Aorta (tissue), 5 donors: Measurements from ENCODE around the gene TMED10. TPM values are rescaled to one million over a fixed set of nuclear protein-coding genes. Genes with fewer than 3 reads are reported as not detected.
"Not testable (repeated sequence)": the region's sequence is repeated elsewhere in the genome, so short reads cannot be mapped to it uniquely, and the experiment has no call there.

ENCODE experiments used
- ATAC-seq: fragments of 200-7000 bp; cut with Tn5 transposase; one replicate; pipeline ENCODE4 v1.9.1; 2022; ENCODE audit warnings: moderate library complexity; ENCODE audit not compliant: low FRiP score
- DNase-seq, 2 donors: peaks; one replicate each; pipeline ENCODE4 v3.0.0-alpha.2; 2020
- H3K27ac ChIP-seq, 2 donors: one replicate each; pipeline ENCODE4 v1.5.1; 2013; ENCODE audit warnings: low read length in 2 of 2, mild to moderate bottlenecking in 2 of 2, moderate library complexity in 2 of 2, control low read depth in 1 of 2, inconsistent platforms in 1 of 2, low read depth in 1 of 2
- H3K27me3 ChIP-seq, 2 donors: one replicate each; pipeline ENCODE4 v1.6.1; 2013; ENCODE audit warnings: control low read depth in 1 of 2, low read length in 1 of 2, mild to moderate bottlenecking in 1 of 2, moderate library complexity in 1 of 2; ENCODE audit not compliant: insufficient read depth in 2 of 2, control insufficient read depth in 1 of 2
- H3K36me3 ChIP-seq, 2 donors: one replicate each; pipeline ENCODE4 v1.6.1; 2013; ENCODE audit warnings: control low read depth in 1 of 2, low read length in 1 of 2, mild to moderate bottlenecking in 1 of 2; ENCODE audit not compliant: insufficient read depth in 2 of 2, control insufficient read depth in 1 of 2
- H3K4me1 ChIP-seq, 2 donors: one replicate each; pipeline ENCODE4 v1.6.1; 2013; ENCODE audit warnings: low read length in 2 of 2, control low read depth in 1 of 2, mild to moderate bottlenecking in 1 of 2, moderate library complexity in 1 of 2; ENCODE audit not compliant: insufficient read depth in 2 of 2, control insufficient read depth in 1 of 2
- H3K4me3 ChIP-seq, 2 donors: one replicate each; pipeline ENCODE4 v1.5.1; 2013; ENCODE audit warnings: low read length in 2 of 2, control low read depth in 1 of 2, mild to moderate bottlenecking in 1 of 2
- H3K9me3 ChIP-seq: one replicate; pipeline ENCODE4 v1.6.1; 2013; ENCODE audit warnings: mild to moderate bottlenecking, low read length; ENCODE audit not compliant: control insufficient read depth
- WGBS, 2 donors: extraction: QIAGEN DNeasy Blood & Tissue Kit; methylation state at CpG; one replicate each; pipeline ENCODE4 v1.1.7; 2013; 5-methylcytosine and 5-hydroxymethylcytosine counted together
- intact Hi-C, 2 donors: fragments of 100-400 bp; cut with DNase I; formaldehyde crosslinking; loops; one replicate each; pipeline versions ENCODE4 v1.14.2 to v1.15.0; 2022
- polyA plus RNA-seq, 2 donors: library from polyadenylated mRNA; stranded (reverse); fragments of 200-250 nt; gene quantifications; one replicate each; pipeline ENCODE4 v1.2.3, GENCODE V29; 2013
- total RNA-seq, 2 donors: library from RNA; stranded (reverse); fragmentation: NEBNext Ultra II Directional; extraction: Animal tissue kit (Norgen Biotek cat#: 25700); gene quantifications; one replicate each; pipeline ENCODE4 v1.2.1, GENCODE V29; 2021
- donor health status: healthy with polysubstance abuse.
- donor health status: Bipolar disorder and iron deficiency.
- donor health status: DM: no; HTN: no; CAD: no.
- donor health status: DM: no; HTN: no; CAD: no.
- donor health status: DM: yes; HTN: yes; CAD: no.

The TMED10 gene
- total and polyA plus RNA-seq, 4 donors: 114 to 277 (median 194) TPM

DNA sequence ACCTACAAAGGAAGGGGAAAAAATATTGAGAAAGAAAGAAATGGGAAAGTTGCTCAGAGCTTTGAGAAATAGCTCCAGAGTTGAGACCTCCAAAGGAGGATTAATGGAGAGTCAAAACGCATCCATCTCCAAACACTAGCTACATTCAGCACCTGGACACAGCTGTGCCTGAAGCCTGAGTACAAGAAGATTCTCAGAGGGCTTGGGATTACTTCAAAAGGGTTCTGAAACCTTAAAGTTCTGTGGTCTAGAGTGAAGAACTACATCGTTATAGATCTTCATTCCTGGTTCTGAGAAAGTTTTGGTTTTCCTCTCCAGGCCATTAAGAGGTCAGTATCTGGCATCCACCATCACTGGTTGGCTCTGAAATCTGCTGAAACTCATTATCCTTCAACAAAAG, 10.5 kb upstream of the TMED10 start:
- no peaks in the 10 kb centered on the region for H3K4me1 ChIP-seq
- ATAC-seq: no peak
- no peak overlapping the region for H3K27ac ChIP-seq

DNA sequence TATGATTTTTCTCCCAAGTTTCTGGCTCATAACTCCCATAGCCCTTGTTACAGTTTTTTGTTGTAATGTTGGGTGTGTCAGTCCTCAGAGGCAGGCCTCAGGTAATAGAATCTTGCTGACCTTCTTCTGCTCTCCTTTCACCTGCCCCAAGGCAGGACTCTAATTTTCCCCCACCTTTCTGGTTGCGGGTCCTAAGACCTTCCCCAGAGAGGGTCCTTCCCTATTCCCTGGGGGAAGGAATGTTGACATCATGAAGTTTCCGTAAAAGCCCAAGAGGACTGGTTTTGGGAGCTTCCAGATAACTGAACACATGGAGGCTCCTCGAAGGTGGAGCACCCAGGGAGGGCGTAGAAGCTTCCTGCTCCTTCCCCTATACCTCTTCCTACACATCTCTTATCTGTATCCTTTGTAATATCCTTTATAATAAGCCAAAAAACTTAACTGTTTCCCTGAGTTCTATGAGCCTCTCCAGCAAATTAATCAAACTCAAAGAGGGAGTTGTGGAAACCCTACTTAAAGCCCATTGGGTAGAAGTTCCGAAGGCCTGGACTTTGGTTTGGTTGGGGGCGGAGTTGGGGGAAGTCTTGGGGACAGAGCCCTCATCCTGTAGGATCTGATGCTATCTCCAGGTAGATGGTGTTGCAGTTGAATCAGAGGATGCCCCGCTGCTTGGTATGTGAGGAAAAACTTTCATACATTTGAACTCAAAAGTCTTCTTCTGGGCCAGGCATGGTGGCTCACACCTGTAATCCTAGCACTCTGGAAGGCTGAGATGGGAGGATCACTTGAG, 9.0 kb upstream of the TMED10 start:
- Histone ChIP-seq H3K4me1 (no peaks in the 10 kb centered on the region), H3K27ac (peak overlapping the region; percentile 23 to 66), H3K36me3 (no peaks in the 10 kb centered on the region), H3K4me3 (no peak overlapping the region), H3K9me3 (no peaks in the 10 kb centered on the region), H3K27me3 (no peaks in the 10 kb centered on the region)
- 92 to 93% methylated on average over 7 of the region's 7 CpGs for WGBS, 2 donors
- intact Hi-C loops: loop anchor here in 1 of 2 donors (5.0 kb wide), 1 partner anchor 52 kb away; no protein-coding TSS in a partner anchor
- DNase-seq (no peak), ATAC-seq (no peak)

More for the DNA sequence above, 10.5 kb upstream of the TMED10 start:
- H3K9me3 ChIP-seq: no peaks in the 10 kb centered on the region
- H3K4me3 ChIP-seq: no peak overlapping the region
- intact Hi-C loops: loop anchor here in 1 of 2 donors (5.0 kb wide), 1 partner anchor 50 kb away; no protein-coding TSS in a partner anchor
- no peaks in the 10 kb centered on the region for H3K36me3 ChIP-seq
- DNase-seq: no peak
- H3K27me3 ChIP-seq: no peaks in the 10 kb centered on the region
- 89 to 91% methylated on average over 2 of the region's 2 CpGs for WGBS, 2 donors

DNA sequence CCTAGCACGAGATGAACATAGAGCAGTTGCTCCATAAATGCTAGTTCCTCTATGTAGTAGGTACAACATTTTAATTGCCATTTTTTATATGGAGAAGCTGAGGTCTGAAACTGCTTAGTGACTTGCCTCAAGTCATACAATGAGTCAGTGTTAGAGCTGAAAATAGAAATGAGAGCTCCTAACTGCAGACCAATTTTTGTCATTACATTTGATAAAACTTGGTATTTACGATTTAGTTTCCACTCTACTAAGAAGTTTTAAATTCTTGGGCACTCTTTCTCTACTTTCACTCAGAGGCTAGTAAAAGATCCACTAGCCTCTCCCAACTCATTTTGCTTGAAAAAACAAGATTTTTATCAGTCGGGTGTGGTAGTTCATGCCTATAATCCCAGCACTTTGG, 8.1 kb upstream of the TMED10 start:
- ATAC-seq (peak; percentile 42), DNase-seq (no peak)
- Histone ChIP-seq H3K4me3 (no peak overlapping the region), H3K27ac (peak overlapping the region; percentile 23 to 83), H3K9me3 (no peaks in the 10 kb centered on the region), H3K27me3 (no peaks in the 10 kb centered on the region), H3K36me3 (no peaks in the 10 kb centered on the region), H3K4me1 (no peaks in the 10 kb centered on the region)
- intact Hi-C loops: loop anchor here (5.0 kb wide), 3 partner anchors 53 to 93 kb away; partner anchors contain the start of gene FOS (in 1 of the 2)
- 4 to 12% methylated on average over 3 of the region's 3 CpGs for WGBS, 2 donors

DNA sequence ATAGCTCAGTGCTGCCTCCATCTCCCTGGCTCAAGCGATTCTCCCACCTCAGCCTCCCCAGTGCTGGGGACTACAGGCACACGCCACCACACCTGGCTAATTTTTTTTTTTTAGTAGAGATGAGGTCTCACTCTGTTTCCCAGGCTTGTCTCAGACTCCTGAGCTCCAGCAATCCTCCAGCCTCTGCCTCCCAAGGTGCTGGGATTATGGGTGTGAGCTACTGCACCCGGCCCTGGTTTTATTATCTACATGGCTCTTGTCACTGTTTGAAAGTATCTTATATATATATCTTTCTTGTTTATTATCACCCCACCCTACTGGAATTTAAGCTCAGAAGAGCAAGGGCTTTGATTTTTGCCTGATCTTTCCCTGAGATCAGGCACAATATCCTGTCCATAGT, 7.6 kb upstream of the TMED10 start:
- Histone ChIP-seq H3K27me3 (no peaks in the 10 kb centered on the region), H3K4me3 (no peak overlapping the region), H3K4me1 (no peaks in the 10 kb centered on the region), H3K27ac (peak overlapping the region; percentile 23 to 96), H3K36me3 (no peaks in the 10 kb centered on the region), H3K9me3 (no peaks in the 10 kb centered on the region)
- ATAC-seq (no peak), DNase-seq (no peak)
- WGBS, 2 donors: 77 to 88% methylated on average over 3 of the region's 3 CpGs
- intact Hi-C loops: loop anchor here (5.0 kb wide), 3 partner anchors 53 to 93 kb away; partner anchors contain the start of gene FOS (in 1 of the 2)

DNA sequence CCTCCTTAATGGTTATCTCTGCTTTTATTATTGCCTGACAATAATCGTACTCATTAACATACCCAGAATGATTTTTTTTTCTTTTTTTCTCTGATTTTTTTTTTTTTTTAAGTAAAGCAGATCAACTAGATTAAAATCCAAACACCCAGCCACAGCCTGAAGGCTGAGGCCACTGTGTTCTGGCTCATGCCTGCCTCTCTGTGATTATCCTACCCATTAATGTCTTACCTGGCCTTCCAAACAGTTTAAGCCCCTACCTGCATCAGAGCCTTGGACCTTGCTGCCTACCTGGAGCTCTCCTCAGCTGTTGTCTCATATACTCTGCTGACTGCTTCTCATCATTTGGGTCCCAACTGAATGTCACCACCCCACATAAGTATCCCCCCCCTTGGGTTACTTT, 6.8 kb upstream of the TMED10 start:
- 9 to 19% methylated on average over 1 of the region's 1 CpG for WGBS, 2 donors
- Histone ChIP-seq H3K27ac (peak overlapping the region; percentile 18 to 96), H3K9me3 (no peaks in the 10 kb centered on the region), H3K4me3 (no peak overlapping the region), H3K4me1 (no peaks in the 10 kb centered on the region), H3K27me3 (no peaks in the 10 kb centered on the region), H3K36me3 (no peaks in the 10 kb centered on the region)
- ATAC-seq (peak; percentile 27), DNase-seq (no peak)
- intact Hi-C loops: loop anchor here (5.0 kb wide), 3 partner anchors 54 to 94 kb away; partner anchors contain the start of gene FOS (in 1 of the 2)

DNA sequence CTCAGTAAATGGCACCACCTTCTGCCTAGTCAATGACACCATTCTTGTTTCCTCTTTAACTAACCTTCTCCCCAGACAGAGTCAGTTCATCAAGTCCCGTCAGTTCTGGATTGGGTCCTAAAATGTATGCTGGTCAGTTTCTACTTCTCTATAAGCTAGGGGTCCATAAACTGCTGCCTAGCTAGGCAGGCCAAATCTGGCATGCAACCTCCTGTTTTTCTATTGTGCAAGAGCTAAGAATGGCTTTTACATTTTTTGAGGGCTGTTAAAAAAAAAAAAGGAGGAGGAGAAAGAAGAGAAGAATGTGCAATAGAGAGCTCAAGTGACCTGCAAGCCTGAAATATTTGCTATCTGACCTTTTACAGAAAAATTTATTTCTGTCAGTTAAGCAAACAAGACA, 6.4 kb upstream of the TMED10 start:
- peak; percentile 67 for ATAC-seq

DNA sequence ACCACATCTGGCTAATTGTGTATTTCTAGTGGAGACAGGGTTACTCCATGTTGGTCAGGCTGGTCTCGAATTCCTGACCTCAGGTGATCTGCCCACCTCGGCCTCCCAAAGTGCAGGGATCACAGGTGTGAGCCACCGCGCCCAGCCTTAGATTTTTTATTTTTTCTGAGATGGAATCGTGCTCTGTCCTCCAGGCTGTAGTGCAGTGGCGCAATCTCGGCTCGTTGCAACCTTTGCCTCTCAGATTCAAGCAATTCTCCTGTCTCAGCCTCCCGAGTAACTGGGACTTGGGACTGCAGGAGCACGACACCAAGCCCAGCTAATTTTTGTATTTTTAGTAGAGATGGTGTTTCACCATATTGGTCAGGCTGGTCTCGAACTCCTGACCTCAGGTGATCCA, 5.8 kb upstream of the TMED10 start:
- peak overlapping the region in 1 of 2 donors; percentile 95 for H3K27ac ChIP-seq
- WGBS, 2 donors: 90 to 95% methylated on average over 11 of the region's 11 CpGs
- not testable (repeated sequence) for H3K4me3 ChIP-seq, H3K9me3 ChIP-seq, H3K36me3 ChIP-seq, ATAC-seq, DNase-seq, H3K4me1 ChIP-seq, H3K27me3 ChIP-seq
- intact Hi-C loops: loop anchor here (5.0 kb wide), 3 partner anchors 55 to 95 kb away; partner anchors contain the start of gene FOS (in 1 of the 2)

More for the DNA sequence above, 6.4 kb upstream of the TMED10 start:
- Histone ChIP-seq H3K27me3 (no peaks in the 10 kb centered on the region), H3K9me3 (no peaks in the 10 kb centered on the region), H3K4me1 (no peaks in the 10 kb centered on the region), H3K27ac (peak overlapping the region; percentile 93 to 95), H3K4me3 (no peak overlapping the region), H3K36me3 (no peaks in the 10 kb centered on the region)
- intact Hi-C loops: loop anchor here (5.0 kb wide), 3 partner anchors 54 to 94 kb away; partner anchors contain the start of gene FOS (in 1 of the 2)
- WGBS, 2 donors: 13 to 17% methylated on average over 1 of the region's 1 CpG
- peak in 1 of 2 donors; percentile 56 for DNase-seq

DNA sequence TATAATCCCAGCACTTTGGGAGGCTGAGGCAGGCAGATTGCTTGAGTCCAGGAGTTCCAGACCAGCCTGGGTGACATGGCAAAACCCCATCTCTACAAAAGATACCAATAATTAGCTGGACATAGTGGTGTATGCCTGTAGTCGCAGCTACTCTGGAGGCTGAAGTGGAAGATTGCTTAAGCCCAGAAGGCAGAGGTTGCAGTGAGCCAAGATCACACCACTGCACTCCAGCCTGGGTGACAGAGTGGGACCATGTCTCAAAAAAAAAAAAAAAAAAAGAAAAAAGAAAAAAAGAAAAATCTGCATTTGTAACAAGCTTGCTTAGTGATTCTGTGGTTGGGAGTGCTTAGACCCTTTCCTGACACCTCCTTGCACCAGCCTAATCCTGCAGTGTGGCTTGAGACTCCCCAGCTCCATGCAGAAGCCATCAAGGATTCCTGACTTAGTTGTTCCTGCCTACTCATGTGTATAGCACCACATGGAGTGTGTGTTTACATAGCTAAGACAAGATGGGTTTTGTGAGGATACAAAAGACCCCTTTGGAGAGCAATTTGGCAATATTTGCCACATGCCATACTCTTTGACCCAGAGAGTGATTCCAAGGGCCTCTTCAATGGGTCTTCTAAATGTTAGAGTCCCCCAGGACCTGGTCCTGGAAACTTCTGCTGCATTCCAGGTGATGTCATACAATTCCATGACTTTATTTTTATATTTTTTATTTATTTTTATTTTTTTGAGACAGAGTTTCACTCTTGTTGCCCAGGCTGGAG, 5.1 kb upstream of the TMED10 start:
- peak overlapping the region in 1 of 2 donors; percentile 88 for H3K27ac ChIP-seq
- no peak overlapping the region for H3K4me3 ChIP-seq
- ATAC-seq: no peak
- no peaks in the 10 kb centered on the region for H3K4me1 ChIP-seq
- WGBS, 2 donors: 82 to 92% methylated on average over 1 of the region's 1 CpG
- DNase-seq: no peak
- H3K27me3 ChIP-seq: no peaks in the 10 kb centered on the region
- H3K9me3 ChIP-seq: no peaks in the 10 kb centered on the region
- H3K36me3 ChIP-seq: no peaks in the 10 kb centered on the region
- intact Hi-C loops: loop anchor here (5.0 kb wide), 3 partner anchors 56 to 96 kb away; partner anchors contain the start of gene FOS (in 1 of the 2)
